NCI-H2196 treated with DMSO at 0.1 percent for 48 hours (cell line): ENCODE measurements around the gene ZNF598.
"Not testable (repeated sequence)": the region's sequence is repeated elsewhere in the genome, so short reads cannot be mapped to it uniquely, and the experiment has no call there.

Experiments
- DNase-seq: peaks from one replicate; lab custom pipeline; 2025; ENCODE audit not compliant: unreplicated experiment; lab: John Stamatoyannopoulos, UW

Gene ZNF598

DNA sequence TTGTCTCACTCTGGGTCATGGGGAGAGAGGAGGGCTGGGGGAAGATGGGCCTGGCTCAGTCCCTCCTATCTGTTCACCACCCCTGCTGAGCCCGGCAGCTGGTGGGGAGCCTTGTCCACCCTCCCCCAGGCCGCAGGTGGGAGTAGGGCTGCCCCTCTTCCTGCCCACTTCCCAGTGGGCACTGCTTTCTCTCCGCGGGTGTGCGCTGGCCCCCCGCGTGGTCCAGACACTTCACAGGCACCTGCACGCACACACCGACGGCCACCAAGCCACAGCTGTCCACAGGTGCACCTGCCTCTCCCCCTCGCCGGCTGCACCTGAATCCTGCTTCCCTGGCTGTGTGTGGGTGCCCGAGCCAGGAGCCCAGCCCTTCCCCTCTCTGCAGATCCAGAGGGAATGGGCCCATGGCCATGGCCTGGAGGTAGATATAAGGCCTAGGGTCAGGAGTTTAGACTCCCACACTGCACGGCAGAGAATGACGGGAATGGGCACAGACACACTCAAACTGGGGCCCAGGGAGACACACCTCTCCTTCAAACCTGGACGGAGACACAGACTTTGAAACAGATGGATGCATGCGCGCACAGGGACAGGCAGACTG, 19.1 kb upstream of the ZNF598 start:
- no peak for DNase-seq

DNA sequence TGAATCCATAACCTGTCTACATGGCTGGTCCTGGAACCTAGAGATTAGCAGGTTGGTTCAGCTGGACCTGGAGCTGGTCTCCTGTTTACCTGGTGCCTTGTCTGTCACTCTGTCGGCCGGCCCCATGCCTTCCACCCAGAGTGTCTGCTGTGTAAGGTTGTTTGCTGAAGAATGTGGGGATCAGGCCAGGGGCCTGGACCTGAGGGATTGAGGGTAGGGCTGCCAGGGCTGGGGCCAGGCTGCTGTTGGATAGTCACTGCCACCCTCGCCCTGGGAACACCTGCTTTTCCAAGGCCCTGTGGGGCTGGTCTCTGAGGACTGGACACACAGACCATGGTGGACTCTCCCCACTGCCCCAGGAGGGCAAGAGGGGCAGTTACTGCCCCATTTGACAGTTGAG, 18.5 kb upstream of the ZNF598 start:
- no peak for DNase-seq

DNA sequence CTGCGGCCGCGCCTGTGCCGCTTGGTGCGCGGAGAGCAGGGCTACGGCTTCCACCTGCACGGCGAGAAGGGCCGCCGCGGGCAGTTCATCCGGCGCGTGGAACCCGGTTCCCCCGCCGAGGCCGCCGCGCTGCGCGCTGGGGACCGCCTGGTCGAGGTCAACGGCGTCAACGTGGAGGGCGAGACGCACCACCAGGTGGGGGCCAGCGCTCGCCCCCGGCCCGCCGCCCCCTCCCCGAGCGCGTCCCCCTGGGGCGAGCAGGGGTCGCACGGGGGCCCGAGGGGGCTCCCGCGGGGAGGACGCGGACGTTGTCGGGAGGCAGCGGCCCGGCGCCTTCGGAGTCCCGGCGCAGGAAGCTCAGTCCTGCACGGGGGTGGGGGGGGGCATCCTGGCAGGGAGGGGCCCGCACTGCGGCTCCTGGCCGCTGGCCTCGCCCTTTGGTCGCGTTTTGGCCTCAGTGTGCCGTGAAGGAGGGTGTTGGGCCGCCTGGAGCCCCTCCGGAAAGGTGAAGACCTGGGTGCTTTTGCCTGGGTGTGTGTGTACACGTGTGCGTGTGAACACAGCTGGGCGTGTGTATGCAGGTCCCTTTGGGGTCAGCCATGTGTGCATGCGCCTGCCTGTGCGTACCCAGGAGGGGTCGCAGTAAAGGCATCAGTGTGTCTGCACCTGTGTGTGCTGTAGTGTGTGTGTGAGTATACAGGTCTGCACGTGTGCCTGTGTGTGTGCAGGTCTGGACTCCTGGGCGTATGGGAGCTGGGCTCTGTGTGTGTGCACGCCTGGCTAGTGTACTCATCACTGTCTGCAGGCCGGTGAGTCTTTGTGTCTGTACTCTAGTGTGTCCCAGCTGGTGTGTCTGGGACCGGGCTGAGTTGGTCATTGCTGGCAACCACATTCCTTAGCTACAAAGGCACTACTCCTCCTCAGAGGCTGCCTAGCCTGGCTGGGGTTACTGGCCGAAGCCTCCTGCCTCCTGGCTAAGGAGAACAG, 17.7 kb upstream of the ZNF598 start:
- DNase-seq = no peak

DNA sequence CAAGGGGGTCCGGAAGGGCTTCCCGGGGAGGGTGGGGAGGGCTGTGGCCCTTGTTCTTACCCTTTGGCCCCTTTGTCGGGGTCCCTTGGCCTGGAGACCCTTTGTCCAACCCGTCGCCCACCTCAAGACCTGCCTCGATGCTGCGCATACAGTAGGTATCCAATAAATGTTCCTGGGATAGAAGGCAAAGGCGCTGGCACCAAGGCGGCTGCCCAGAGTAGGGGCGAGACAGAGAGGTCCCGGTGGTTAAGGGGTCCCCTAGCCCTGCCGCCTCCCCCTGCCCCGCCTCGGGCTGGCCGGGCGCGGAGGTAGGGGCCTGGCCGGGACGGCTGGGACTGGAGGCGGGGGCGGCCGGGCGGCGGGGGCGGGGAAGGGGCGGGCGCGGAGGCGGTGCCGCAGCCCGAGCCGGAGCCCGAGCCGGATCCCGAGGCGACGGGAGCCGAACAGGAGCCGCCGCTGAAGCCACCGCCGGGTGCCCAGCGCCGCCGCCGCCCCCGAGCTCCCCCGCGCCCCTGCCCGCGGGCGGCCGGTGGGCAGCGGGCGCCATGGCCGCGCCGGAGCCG, 16.9 kb upstream of the ZNF598 start, which contains the start of gene NHERF2:
NHERF2 (plus strand) TSS at position 442 of the 563 bp plus-strand sequence; CDS start at position 546, 104 bp downstream.
- DNase-seq = no peak

DNA sequence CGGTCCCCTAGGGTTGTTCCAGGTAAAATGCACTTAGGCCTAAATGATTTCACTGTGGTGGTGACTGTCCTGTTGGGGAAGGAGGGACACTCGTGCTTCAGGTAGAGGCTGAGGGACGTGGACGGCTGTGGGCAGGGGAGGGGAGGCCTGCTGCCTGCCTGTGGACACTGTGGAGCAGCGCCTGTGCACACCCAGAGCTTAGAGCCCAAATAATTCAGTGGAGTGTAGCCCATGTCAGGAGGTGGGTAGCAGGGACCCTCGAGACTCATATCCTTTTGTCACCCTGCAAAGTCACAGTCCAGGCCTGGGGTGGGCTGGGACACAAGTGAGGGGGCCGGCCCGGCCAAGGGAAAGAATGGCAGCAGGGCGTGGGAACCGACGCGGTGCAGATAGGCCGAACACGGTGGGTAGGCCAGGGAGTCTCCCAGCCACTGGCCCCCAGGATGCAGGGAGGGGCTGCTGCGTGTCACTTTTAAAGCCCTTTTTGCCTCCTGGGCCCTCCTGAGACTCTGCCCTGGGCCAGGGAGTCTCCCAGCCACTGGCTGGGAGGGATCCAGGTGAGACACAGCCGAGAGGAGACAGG, 16.3 kb upstream of the ZNF598 start:
- DNase-seq = no peak

DNA sequence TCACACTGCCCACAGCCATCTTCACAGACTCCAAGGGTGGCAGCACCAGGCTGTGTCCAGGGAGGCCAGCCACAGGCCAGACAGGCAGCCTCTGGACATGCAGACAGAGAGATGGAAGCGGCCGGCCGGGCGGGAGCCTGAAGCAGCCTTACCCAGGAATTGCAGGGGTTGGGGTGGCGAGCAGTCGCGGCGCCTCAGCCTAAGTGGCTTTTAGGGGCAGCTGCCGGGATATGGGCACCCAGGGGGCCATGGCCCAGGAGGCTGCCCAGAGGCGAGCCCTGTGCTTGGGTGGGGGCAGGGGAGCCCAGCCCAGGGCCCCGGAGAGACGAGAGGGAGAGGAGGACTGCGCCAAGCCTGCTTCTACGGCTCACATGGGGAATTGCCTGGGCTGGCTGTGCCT, 15.6 kb upstream of the ZNF598 start:
- no peak for DNase-seq

DNA sequence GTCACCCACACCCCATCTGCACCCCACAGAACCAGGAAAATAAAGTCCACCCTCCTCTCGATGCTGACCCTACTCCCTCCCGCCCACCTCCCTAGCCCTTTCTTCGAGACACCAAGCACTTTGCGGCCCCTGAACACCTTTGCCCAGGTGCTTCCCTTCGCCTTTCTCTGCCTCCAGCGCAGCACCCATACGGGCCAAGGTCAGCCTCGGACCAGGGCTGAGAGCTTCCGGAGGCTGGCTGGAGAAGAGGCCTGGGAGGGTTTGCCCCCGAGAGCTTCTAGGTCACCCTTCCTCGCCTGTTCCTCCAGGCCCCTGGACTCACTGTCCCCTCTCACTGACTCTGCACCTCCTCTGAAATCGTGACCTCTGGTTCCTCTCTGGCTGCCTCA, 14.4 kb upstream of the ZNF598 start:
- DNase-seq = no peak

DNA sequence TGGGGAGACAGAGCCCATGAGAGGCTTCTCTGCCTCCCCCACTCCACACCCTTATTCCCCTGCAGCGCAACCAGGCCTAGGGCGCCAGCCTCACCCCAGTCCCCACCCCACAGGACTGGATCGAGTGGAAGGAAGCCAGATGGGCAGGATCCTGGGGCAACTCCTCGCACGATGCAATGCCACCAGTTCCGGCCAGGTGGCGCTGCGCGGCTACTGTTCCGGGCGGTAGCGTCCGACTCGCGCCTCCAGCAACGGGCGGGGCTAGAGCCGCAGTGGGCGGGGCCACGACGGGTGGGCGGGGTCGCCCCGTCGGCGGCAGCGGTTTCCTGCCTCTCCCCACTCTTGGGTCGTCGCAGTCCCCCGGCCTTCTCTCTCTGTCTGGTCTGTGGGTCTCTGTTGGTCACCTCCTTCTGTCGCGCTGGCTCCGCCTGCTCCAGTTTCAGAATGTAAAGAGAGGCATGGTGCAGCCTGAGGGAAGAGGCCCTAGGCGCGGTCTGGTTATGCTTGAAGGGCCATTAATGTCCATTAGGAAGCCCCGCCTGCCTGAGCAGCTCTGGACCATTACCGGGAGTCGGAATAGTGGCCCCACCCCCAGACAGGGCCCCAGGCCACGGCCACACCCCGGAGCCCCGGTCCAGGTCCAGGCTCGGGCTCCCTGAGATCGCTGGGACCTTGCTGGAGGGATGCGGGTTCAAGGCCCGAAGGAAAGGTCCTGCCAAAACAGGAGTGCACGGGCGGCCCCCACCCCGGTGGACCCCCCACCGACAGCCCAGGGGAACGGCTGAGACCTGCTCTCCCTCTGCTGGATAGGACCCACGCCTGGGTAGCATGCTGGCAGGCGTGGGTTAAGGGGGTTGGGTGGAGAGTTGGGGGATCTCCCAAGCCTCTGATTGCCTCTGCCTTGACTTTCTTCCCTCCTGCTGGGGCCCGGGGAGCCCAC, 13.7 kb upstream of the ZNF598 start:
- DNase-seq = peak; percentile 66

DNA sequence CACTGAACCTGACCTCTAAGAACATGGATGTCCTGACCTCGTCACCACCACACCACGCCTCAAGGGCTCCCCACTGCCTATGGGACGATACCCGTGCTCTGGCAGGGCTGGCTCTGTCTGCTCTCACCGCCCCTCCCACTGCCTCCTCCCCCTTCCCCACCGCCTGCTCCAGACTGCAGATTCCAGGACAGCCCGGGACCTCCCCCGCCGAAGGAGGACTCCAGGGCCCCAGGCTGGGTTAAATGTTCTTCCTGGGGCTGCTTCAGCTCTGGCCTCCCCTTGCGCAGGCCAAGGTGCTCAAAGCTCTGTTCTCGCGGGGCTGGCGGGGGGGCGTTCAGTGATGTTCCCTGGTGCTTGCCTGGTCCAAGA, 13.1 kb upstream of the ZNF598 start:
- DNase-seq = no peak

DNA sequence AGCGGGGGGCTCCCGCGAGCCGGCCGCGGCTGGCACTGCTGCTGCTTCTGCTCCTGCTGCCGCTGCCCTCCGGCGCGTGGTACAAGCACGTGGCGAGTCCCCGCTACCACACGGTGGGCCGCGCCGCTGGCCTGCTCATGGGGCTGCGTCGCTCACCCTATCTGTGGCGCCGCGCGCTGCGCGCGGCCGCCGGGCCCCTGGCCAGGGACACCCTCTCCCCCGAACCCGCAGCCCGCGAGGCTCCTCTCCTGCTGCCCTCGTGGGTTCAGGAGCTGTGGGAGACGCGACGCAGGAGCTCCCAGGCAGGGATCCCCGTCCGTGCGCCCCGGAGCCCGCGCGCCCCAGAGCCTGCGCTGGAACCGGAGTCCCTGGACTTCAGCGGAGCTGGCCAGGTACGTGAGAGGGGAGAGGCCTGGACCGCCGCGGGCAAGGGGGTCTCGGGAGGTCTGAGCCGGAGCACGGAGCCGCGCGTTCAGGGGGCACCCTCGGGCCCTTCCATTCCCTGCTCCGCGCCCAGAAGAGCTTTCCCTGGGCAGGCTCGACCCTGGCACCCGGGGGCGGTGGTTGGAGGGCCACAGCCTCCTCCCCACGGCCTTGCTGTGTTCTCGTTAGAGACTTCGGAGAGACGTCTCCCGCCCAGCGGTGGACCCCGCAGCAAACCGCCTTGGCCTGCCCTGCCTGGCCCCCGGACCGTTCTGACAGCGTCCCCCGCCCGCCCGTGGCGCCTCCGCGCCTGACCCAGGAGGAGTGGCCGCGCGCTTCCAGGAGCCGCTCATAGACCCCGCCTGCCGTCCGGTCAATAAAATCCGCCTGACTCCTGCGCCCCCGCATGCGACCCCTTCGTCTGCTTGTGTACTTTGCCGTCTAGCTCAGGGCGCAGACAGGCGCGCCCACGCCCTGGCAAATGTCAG, 10.6 kb upstream of the ZNF598 start:
- DNase-seq = no peak

DNA sequence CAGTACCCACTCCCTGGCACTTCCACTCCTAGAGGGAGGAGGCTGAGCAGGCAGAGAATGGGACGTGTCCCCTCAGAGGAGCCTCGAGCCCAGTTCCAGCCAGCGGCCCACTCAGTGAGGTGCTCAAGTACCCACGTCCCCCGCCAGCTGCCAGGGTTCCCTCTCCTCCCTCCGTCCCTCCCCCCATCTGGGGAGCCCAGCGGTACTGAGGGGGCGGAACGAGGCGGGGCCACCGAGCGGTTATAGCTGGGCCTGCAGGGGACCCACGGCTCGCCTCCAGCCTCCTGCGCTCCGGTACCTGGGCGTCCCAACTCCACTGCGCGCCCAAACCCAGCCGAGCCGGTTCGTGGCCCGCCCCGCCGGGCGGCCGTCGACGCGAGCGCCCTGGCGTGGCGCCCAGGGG, 9.9 kb upstream of the ZNF598 start, which contains the start of gene NPW:
NPW (plus strand) TSS at position 268 of the 403 bp plus-strand sequence.
- DNase-seq = no peak

DNA sequence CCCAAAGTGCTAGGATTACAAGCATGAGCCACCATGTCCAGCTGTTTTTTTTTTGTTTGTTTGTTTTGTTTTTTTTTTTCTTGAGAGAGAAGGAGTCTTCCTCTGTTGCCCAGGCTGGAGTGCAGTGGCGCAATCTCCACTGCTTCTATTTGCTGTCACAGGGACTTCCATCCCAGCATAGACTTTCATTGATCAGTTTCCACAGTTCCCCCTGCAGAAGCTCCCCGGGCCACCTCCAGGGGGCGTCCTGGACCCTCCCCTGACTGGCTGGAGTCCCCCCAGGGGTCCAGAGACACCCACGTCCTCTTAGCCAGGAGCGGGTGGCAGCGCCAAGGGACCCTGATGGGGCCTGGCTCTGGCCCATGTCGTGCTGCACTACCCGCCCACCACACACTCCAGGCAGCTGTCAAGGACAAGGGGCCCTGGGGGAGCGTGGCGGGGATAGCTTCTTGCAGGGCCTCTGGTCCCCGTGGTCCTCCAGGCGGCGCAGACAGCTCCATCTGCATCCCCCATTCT, 6.8 kb upstream of the ZNF598 start:
- no peak for DNase-seq

DNA sequence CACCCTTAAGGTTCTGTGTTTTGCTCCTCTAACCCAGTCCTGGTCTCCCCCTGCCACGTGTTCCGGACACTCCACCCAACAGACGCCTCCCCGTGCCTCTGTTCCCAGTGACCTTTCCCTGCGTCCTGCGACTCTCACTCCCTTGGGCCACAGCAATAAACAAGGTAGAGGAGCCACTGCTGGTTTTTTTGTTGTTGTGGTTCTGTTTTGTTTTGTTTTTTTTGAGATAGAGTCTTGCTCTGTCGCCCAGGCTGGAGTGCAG, 6.3 kb upstream of the ZNF598 start:
- DNase-seq = no peak

DNA sequence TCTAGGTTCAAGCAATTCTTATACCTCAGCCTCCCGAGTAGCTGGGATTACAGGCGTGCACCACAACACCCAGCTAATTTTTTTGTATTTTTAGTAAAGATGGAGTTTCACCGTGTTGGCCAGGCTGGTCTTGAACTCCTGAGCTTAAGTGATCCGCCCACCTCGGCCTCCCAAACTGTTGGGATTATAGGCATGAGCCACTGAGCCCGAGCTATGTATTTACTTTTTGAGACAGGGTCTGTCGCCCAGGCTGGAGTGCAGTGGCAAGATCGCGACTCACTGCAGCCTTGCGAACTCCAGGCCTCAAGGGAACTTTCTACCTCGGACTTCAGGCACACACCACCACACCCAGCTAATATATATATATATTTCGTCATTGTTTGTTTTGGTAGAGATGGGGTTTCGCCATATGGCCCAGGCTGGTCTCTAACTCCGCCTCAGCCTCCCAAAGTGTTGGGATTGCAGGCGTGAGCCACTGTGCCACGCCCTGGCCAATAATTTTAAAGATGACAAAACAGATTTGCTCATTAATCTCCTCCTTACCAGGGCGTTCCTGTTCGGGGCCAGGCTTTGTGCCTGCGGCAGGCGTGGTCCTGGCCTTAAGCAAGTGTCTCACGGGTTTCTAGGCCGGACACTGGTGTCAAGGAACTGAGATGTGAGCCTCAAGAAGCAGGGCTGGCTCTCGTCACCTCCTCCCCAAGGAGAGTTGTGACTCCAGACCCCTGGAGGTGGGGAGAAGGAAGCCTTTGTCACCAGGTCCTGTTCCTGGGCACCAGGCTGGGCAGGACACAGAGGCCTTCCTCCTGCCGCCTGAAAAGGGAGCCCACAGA, 5.7 kb upstream of the ZNF598 start:
- DNase-seq = no peak

DNA sequence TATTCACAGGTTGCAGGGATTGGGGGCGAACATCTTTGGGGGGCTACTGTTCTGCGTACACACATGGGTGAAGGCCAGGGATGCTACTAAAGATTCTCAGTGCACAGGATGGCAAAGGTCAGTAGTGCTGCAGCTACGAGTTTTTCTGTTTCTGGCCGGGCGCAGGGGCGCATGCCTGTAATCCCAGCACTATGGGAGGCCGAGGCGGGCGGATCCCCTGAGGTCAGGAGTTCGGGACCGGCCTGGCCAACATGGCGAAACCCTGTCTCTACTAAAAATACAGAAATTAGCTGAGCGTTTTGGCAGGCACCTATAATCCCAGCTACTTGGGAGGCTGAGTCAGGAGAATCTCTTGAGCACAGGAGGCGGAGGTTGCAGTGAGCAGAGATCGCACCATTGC, 3.9 kb upstream of the ZNF598 start:
- DNase-seq = no peak

DNA sequence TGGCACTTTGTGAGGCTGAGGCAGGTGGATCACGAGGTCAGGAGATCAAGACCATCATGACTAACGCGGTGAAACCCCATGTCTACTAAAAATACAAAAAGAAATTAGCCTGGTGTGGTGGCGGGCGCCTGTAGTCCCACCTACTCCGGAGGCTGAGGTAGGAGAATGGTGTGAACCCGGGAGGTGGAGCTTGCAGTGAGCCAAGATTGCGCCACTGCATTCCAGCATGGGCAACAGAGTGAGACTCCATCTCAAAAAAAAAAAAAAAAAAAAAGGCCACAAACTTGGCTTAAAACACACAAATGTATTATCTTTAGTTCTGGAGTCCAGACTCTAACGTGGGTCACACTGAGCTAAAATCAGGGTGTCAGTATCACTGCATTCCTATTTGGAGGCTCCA, 2.1 kb upstream of the ZNF598 start:
- not testable (repeated sequence) for DNase-seq

DNA sequence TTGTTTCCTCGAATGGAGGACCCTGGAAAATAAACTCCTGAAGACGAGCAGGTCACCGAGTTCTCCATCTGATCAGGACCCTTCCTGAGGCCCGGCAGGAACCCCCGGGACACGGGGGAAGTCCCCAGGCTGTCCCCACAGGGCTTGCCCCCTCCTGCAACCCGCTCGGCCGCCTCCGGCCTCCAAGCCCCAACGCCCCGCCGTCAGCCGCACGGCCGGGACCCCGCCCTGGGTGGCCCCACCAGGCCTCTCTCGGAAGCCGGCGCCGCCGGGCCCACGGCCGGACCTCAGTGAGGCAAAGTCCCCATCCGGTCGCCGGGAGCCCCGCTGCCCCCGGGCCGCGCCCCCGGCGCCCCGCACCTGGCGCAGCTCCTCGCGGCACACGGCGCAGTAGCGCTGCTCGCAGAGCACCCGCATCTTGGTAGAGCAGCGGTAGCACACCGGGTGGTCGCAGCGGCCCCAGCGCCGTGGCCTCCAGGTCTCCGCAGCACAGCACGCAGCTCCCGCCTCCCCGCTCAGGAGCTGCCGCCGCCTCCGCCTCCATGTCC, 383 bp downstream of the ZNF598 start:
- no peak for DNase-seq

DNA sequence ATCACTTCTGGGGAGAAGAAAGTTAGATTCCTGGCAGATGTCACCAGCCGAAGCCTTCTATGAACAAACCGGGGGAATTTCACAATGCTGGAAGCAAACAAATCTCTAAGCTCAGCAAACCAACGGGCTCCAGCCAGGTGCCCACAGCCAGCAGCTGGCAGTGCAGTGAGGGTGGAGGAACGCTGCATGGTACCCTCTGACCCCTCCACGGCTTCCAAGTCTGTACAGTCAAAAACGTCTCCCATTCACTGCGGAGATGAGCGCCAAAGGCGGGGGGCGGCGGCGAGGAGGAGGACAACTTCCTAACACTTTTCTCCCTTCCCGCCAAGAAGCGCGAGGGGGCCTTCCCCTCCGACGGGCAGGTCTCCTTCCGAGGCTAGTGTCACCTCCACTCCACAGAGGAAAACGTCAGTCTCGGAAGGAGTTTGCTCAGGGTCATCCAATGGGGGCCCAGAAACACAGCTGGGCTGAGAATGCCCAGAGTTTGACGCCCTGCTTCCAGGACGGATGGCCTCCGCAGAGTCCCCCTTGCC, 924 bp downstream of the ZNF598 start:
- DNase-seq = no peak
